ENCODE data around the gene LATS2.

DNA sequence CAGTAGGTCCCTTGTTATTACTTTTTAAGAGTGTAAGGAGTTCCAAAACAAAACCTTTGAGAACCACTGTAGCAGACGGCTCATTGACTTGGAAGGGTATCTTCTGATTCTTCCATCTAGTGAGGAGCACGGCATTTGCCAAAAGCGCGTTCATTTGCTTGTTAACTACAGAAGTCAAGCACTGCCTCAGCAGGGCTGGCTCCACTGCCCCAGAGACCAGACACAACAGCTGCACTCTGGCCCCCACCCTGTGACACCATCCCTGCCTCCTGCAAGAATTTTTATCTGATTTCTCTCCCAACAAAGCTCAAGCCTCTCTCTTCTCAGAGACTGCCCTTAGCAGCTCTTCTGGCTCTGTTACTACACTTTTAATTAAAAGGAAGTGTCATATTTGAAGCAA, 138.1 kb downstream of the LATS2 start:
- TF ChIP-seq SP1 (IDR thresholded peaks at IDR 0.05) (no peak), SUZ12 (IDR thresholded peaks at IDR 0.05) (no peak), FOXA1 (IDR thresholded peaks at IDR 0.05) (no peak), ARNT (IDR thresholded peaks at IDR 0.05) (no peak), BHLHE40 (IDR thresholded peaks at IDR 0.05; ENCODE audit: borderline replicate concordance) (no peak), FOXM1 (IDR thresholded peaks at IDR 0.05; ENCODE audit: borderline replicate concordance) (no peak), FOXK2 (IDR thresholded peaks at IDR 0.05) (no peak), HDGF (IDR thresholded peaks at IDR 0.05; ENCODE audit: borderline replicate concordance) (no peak)
